Hematopoietic multipotent progenitor cell treated with erythropoietin and hydrocortisone succinate and interleukin-3 and kit ligand, for 6 days (in vitro differentiated cells): ENCODE data around the gene SIDT1.

Source experiments
- DNase-seq: peaks from one replicate; pipeline ENCODE4 v3.0.0-alpha.2; 2015

Gene SIDT1

GRCh38 chr3:113531826-113532697, at the start of gene SIDT1:
TSS of gene SIDT1 (plus strand) at chr3:113532555. CDS start at chr3:113533022, 467 bp downstream.
- peak; percentile 62 for DNase-seq

- no peak for DNase-seq
Measured at GRCh38 chr3:113485161-113485609, 47.2 kb upstream of the SIDT1 start.

- peak; percentile 72 for DNase-seq
Measured at GRCh38 chr3:113495035-113495434, 37.3 kb upstream of the SIDT1 start.

- no peak for DNase-seq
Measured at GRCh38 chr3:113496924-113497323, 35.4 kb upstream of the SIDT1 start.

GRCh38 chr3:113498221-113499005, 33.9 kb upstream of the SIDT1 start:
- DNase-seq = no peak

GRCh38 chr3:113499081-113499480, 33.3 kb upstream of the SIDT1 start:
- DNase-seq = no peak

GRCh38 chr3:113501597-113501996, 30.8 kb upstream of the SIDT1 start:
- DNase-seq = peak; percentile 64

GRCh38 chr3:113505867-113506266, 26.5 kb upstream of the SIDT1 start:
- no peak for DNase-seq

- no peak for DNase-seq
Measured at GRCh38 chr3:113507501-113508067, 24.8 kb upstream of the SIDT1 start.

- no peak for DNase-seq
Measured at GRCh38 chr3:113508966-113509365, 23.4 kb upstream of the SIDT1 start.

- DNase-seq = peak; percentile 28
Measured at GRCh38 chr3:113514265-113514769, 18.0 kb upstream of the SIDT1 start.

- peak; percentile 35 for DNase-seq
Measured at GRCh38 chr3:113516115-113516505, 16.2 kb upstream of the SIDT1 start.

GRCh38 chr3:113521981-113522380, 10.4 kb upstream of the SIDT1 start:
- DNase-seq = no peak

- DNase-seq = no peak
Measured at GRCh38 chr3:113523241-113523640, 9.1 kb upstream of the SIDT1 start.

- peak; percentile 29 for DNase-seq
Measured at GRCh38 chr3:113532698-113533533, 561 bp downstream of the SIDT1 start.

- peak; percentile 26 for DNase-seq
Measured at GRCh38 chr3:113533534-113533892, 1.2 kb downstream of the SIDT1 start.

- no peak for DNase-seq
Measured at GRCh38 chr3:113534365-113534764, 2.0 kb downstream of the SIDT1 start.

- peak; percentile 42 for DNase-seq
Measured at GRCh38 chr3:113535898-113536297, 3.5 kb downstream of the SIDT1 start.

GRCh38 chr3:113536627-113537101, 4.3 kb downstream of the SIDT1 start:
- no peak for DNase-seq

GRCh38 chr3:113537155-113537554, 4.8 kb downstream of the SIDT1 start:
- DNase-seq = no peak

- no peak for DNase-seq
Measured at GRCh38 chr3:113541519-113541918, 9.2 kb downstream of the SIDT1 start.

GRCh38 chr3:113545594-113545993, 13.2 kb downstream of the SIDT1 start:
- no peak for DNase-seq
